AG09309 (cell line): ENCODE data around the gene GPRIN2.

Experiments
- DNase-seq: peaks from one replicate; pipeline ENCODE4 v3.0.0-alpha.2; 2010; ENCODE audit warnings: low read depth
- H3K4me3 ChIP-seq: 2 replicates; pipeline ENCODE4 v1.5.1; 2011; ENCODE audit warnings: mild to moderate bottlenecking, low read depth, low read length, moderate library complexity; ENCODE audit not compliant: control insufficient read depth
- CTCF ChIP-seq: IDR thresholded peaks from 2 replicates; pipeline ENCODE4 v1.5.1; 2011; ENCODE audit warnings: mild to moderate bottlenecking, low read depth, low read length, inconsistent platforms; ENCODE audit not compliant: insufficient read depth, control insufficient read depth; ENCODE audit errors: missing control alignments

Gene GPRIN2

DNA sequence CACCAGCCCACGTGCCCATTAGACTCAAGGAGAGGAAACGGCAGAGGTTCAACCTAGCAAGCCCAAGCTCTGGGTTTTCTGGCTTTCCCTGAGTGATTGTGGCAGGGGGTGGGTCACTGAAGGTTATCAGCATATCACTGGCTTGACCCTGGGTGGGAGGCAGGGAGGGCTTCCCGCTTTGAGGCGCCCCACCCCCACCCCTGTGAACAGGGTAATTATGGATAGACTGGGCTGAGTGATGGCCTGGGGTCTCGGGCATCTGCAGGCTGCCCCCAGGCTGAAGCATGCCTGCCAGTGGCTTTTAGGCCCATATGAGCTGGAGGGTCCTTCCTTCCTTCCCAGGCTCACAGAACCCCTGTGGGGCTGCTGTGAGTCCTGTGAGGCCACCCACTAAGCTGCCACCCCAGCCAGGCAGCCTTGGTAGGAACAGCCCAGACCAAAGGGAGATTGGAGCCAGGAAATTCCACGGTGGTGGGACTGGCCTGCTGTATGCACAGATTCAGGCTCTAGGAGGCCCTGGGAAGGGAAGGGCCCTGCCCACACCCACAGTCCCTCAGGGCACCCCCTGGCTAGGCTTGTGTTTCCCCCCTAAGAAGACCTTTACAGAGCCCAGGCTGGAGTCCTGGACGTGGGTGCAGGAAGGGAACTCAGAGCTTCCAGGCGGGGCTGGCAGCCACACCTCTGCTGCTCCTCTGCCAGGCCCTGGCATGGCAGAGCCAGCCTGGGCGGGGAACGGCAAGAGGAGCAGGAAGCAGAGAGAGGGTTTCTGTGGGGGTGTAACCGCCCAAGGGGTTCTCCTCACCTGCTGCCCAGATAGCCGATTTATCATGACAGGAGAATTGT, 33.1 kb downstream of the GPRIN2 start:
- no peak for TF ChIP-seq CTCF
- H3K4me3 ChIP-seq, result no peak overlapping the region
- DNase-seq, result no peak

DNA sequence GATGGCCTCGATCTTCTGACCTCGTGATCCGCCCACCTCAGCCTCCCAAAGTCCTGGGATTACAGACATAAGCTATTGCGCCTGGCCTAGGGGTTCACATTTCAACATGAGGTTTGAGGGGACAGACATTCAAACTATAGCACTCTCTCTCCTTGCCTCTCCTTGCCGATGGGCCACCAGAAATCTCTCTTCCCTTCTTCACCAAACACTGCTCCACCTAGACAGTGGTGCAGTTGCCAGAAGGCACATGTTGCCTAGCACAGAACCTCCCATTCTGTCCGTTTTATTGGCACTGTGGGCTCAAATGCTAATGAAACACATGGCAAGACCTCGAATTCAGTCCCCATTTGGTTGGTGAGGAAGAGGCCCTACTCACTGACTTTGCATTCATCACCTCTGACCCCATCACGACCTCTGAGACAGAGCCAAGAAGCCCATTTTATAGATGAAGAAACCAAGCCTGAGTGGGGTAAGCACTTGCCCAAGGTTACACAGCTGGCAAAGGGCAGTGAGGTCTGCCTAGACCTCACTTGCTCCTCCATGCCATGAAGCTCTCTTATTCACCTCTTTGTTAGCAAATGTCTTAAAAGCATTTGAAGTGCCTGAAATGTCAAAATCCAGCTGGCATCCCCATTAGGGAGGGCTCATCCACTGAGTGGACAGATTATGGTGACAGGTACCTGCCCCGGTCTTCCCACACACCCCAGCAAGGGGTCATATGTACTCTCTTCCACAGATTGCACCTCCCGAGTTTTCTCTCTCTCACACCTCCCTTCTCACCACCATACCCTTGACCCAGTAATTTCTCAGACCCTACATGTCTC, 34.0 kb downstream of the GPRIN2 start:
- no peak for DNase-seq
- no peak for TF ChIP-seq CTCF

DNA sequence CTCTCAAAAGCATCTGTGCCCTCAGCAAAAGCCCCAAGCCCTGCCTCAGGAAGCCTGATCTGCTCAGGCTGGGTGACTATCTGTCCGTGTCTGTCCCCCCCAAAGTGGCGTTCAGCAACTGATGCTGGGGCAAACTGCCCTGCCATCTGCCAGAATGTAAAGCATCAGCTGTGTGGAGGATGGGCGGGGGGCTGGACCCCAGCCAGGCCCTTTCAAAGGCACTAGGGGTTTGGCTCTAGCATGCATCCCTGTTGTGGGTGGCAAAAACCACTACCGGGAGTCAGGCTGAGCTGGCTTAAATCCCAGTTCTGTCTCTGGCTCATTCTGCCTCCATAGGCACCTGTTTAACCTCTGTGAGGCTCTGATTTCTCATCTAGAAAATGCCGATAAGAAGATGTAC, 35.5 kb downstream of the GPRIN2 start:
- H3K4me3 ChIP-seq, result no peak overlapping the region
- DNase-seq, result no peak
- no peak for TF ChIP-seq CTCF

More for the DNA sequence above, 34.0 kb downstream of the GPRIN2 start:
- no peak overlapping the region for H3K4me3 ChIP-seq

DNA sequence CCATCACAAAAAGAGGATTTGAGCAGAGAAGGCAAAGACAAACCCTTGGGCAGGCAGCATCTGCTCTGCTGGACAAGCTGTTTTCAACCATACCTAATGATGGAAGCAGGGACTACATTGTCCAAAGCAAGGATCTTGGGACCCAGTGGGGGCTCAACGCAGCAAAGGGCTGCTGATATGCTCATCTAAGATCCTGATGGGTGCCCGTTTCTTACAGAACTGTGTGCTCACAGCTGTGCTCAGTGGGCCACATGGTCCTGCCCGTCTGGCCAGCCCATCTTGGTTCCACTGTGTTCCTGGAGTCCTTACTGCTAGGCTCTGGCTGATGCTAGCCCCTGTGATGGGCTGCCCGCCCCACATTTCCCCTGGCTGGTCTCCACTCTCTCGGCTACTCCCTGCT, 36.1 kb downstream of the GPRIN2 start:
- DNase-seq, result no peak
- TF ChIP-seq CTCF, result no peak
- no peak overlapping the region for H3K4me3 ChIP-seq

DNA sequence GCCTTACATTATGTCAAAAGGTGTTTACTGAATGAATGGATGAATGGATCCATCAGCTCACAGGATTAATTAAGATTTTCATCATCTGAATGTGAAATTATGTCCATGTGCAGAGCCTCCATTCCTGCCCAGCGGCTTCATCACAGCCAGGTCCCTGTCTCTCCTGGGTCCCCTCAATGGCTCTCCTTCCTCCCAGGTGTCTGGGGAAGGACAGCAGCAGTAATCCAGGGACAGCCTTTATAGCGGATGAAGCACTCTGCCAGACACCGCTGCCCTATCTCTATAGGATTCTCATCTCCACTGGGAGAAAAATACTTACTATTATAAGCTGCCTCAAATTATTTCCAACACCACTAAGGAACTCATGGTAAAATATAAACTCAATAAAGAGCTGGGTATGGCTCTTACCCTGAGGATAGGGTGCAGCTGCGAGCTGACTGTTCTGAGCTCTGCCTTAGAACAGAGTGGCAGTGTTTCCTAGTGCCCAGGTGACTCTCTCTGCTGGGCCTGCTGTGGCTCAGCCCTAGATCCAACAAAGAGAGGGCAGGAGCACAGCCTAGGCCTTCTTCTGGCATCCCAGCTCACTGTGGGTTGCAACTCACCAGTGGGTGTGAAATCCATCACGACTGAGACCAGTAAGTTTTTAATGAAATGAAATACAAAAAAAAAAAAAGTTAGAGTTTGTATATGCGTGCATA, 38.3 kb downstream of the GPRIN2 start:
- no peak for DNase-seq
- no peak for TF ChIP-seq CTCF
- H3K4me3 ChIP-seq, result no peak overlapping the region

DNA sequence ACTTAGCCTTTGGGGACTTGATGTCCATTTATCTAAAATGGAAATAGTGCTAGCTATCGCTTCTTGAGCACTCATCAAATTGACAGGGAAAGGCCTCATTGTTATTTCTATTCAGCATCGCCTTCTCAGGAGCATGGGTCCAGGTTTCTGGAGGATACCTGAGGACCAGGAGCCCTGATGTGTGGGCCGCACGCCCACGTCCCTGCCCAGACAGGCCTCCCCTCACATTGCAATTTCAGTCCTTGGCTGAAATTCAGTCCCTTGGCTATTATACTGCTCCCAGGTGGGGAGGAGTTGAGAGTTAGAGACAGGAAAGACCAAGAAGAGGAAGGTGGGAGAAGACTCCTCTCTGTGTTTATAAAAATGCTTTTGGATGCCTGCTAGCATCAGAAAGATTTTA, 38.9 kb downstream of the GPRIN2 start:
- H3K4me3 ChIP-seq, result no peak overlapping the region
- no peak for DNase-seq
- peak; percentile 2 for TF ChIP-seq CTCF
